ENCODE measurements around the gene METRNL.

The METRNL gene

DNA sequence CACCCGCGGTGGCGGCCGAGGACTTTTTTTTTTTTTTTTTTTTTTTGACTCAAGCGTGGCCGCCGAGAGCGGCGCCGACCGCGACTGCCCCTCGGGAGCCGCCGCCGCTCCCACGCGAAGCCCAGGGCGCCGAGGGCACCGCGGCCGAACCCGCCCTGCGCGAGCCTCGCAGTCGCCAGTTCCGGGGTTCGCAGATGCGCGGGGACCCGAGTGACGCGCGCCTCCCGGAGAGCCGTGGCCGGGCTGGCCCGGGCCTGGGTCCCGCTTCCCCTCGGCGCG is 1.1 kb downstream of the METRNL start:
- no peak for DNase-seq (ENCODE audit: low spot score)

DNA sequence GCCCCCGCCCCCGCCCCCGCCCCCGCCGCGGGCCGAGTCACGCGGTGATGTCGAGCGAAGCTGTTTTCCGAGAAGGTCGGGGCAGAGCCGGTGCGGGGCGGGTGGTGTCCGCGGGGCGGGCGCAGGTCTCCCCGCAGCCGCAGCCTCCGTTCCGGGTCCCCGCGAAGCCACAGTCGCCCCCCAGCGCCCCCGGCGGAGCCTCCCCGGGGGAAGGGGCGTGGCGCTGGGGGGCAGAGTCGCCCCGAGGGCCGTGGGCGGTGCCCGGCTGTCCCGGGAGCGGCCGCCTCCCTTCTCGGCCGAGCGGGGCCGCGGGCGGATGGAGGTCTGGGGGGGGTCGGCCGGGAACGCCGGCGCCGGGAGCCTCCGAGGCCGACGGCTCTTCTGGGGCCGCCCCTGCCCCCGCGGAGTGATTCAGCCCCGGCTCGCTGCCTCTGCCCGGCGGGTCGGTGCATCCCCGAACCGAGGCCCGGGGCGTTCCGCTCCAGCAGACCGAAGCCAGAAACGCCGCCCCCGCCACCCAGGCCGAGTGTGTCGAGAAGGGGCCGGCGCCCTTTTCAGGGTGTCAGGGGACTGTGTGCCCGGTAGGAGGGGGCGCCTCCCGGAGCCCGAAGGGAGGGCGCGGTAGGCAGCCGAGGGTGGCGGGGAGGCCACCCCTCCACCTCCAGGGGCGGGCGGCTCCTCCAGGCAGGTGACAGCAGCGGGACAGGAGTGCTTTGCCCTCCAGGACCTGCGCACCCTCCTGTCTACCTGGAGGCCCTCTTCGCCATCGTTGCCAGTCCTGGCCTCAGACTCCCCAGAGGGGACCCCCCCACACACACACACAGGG is 1.7 kb downstream of the METRNL start:
- DNase-seq (ENCODE audit: low spot score) = no peak

DNA sequence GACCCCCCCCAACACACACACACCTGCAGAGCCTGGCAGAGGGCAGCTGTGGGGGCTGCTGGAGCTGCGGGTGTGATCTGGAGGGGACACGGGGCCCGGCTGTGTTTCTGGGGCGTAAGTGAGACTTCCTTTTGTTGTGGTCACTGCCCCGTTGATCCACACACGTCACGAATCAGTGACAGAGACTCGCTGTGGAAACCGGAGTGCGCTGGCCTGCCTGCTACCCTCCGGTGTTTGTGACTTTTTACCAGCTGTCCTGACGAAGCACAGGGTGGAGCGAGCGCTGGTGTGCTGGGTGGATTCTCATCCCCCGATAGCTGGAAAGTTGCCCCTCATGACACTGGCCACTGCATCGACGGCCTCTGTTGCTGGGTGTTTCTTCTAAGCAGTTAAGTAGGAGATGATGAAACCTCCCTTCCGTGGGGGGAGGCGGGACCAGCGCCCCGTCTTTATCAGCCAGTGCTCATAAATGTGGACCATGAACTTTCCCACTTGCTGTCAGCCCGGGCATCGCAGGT is 2.3 kb downstream of the METRNL start:
- no peak for DNase-seq (ENCODE audit: low spot score)

DNA sequence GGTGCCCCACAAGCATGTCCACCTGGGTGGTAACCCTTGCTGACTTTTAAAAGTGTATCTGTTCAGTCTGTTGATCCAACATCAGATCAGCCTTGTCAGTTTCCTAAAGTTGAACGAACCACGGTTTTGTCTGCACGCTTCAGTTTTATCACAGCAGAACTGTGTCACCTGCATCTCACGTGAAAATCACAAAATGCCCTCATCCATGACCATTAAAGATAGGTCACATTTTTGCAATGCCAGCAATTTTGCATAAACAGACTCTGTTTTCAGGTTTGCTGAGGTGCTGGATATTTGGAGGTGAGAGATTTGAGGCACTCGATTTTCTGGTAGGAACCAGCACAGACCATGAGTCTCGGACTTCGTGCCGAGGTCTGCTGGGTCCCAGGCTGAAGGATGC is 3.0 kb downstream of the METRNL start:
- DNase-seq (ENCODE audit: low spot score) = no peak

DNA sequence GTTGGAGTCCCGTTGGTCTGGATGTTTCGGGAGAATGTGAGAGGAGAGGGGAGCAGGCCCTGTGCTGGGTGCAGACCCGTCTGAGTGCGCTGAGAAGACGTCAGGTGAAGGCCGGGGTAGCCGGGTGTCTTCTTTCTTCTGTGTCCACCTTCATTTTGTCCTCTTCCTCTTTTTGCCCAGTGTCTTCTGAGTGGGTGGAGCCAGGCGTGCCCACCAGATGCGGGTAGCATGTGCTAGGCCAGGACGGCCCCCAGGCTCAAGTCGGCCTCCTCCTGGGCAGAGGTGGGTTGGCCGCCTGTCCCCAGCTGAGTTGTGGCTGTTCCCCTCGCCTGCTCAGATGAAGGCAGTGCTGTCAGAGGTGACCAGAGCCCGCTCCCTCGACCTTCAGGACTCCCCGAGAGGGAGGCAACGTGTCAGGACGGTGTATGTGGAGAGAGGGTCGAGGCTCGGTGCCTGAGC is 3.5 kb downstream of the METRNL start:
- no peak for DNase-seq (ENCODE audit: low spot score)

DNA sequence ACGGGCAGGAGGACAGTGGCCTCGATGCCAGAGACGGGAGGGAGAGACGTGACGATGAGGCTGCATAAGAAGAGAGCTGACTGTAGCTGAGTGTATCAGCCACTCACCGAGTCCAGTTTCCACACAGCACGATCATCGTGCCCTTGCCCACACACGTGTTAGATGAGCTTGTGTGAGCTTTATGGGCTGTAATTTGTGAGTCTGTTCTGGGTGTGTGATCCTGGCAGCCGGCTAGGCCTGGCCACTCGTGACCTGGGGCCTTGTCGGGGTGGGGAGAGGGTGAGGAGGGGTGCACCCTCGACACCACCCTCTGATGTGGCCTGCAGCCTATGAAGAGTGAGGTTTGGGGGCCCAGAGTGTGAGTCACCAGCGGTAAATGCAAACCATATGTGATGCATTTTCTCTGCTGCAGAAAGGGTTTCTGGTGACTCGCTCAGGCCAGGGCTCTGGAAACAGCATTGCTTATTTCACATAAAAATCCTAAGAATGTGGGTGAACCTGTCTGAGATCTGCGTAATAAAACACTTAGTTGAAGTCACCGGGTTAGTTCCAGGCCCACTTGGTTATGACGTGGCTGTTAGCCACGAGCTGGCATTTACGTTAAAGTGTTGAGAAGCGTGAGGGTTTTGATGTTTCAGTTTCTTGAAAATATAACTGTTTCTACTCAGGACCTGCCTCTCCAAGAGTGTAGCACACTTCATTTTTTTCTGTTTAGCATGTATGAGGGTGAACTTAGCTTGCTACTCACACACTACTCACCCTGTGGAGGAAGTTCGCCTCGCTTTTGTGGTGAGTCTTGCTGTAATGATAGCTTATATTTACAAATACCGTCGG is 4.2 kb downstream of the METRNL start:
- no peak for DNase-seq (ENCODE audit: low spot score)

DNA sequence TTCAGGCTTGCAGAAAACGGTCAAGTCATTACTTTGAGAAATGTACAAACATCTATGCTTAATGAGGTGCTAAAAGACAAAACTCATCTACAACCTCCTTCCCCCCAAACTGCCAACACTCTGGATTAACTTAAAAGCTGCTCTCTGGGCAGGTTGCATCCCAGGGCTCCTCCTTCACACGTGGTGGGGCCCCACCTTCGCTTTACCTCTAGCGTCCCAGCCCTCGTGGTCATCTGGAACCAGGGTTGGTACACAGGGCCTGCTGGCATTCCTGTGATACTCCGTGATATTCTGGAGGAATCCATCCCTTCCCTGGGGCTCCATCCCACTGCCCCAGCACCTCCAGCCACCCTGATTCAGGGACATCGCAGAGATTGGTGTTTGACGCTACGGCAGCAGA is 4.8 kb downstream of the METRNL start:
- no peak for DNase-seq (ENCODE audit: low spot score)

DNA sequence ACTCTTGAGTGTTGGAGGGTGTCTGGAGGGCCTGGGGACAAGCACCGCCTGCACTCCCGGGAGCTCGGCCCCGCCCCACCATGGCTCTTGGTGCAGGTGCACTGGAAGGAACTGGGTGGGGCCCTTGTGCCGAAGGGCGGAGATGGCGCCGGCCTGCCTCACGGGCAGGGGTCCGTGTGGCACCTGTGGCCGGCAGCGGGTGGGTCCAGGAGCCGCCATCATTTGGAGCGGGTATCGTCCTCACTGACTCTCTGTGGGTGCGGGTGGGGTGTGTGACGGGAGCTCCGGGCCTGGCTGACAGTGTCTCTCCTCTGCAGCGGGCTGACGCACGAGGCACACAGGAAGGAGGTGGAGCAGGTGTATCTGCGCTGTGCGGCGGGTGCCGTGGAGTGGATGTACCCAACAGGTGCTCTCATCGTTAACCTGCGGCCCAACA is 5.2 kb downstream of the METRNL start:
- DNase-seq (ENCODE audit: low spot score) = no peak

DNA sequence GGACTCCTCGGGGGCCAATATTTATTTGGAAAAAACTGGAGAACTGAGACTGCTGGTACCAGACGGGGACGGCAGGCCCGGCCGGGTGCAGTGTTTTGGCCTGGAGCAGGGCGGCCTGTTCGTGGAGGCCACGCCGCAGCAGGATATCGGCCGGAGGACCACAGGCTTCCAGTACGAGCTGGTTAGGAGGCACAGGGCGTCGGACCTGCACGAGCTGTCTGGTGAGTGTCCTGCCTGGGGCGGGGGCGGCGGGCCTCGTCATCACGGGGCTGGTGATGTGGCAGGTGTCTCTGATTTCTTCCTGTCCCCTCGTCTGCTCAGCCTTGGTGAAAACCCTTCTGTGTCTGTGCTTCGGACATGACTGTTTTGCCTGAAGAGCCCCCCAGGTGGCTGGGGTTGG is 5.7 kb downstream of the METRNL start:
- DNase-seq (ENCODE audit: low spot score) = no peak

DNA sequence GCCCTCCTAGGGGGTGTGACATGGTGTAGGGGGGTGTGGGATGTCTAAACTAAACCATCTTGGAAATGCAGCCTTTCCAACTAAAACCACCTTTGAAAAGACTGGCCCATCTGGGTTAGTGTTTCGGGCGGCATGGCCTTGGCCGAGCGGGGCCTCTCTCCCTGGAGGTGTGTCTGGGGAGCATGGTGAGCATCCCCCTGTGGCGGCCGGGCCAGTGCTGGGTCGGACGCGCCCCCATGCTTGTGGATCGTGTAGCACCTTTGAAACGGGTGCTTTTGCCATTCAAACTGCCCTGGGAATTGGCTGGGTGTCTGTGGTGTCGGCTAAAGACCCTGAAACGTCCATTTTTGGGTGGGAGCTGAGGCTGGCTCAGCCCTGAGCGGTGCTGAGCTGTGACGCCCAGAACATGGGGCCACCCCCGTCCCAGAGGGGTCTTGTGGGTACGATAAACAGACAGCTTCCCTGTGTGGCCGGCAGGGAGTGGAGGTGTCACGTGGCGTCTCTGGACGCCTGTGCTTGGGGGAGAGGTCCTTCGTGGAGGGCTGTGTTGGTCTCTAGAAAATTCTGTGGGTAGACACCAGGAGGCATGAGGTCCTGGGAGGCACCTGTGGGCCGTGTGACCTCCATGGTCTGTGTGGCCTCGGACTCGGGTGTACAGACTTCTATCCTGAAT is 6.3 kb downstream of the METRNL start:
- DNase-seq (ENCODE audit: low spot score) = no peak

DNA sequence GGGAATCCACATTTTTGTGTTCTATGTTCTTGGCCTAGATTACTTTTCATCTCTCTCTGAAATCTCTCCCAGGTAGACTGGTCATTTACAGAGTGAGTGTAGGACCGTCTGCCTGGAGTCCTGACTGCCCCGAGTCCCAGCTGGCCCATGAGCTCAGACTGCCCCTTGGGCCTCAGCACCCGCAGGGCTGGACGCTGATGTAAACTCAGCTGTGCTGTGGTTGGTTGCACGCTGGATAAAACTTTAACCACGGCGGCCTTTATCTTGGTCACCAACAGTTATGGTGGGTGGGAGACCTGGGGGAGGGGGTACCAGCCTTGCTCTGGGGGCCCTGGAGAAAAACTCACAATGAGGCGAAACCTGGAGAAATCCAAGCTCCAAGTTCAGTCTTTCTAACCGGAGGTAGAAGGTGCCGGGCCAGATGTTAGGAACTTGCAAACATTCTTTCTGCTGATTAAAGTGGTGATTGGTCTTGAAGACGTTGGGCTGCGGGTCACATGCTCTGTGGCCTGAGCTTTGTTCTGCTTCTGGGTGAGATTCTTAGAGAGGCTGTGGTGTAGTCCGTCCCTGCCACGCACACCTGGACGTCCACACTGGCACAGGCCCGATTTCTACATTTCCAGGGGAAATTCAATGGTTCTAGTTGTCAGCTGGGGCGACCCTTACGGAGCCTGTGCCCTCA is 6.9 kb downstream of the METRNL start:
- no peak for DNase-seq (ENCODE audit: low spot score)

DNA sequence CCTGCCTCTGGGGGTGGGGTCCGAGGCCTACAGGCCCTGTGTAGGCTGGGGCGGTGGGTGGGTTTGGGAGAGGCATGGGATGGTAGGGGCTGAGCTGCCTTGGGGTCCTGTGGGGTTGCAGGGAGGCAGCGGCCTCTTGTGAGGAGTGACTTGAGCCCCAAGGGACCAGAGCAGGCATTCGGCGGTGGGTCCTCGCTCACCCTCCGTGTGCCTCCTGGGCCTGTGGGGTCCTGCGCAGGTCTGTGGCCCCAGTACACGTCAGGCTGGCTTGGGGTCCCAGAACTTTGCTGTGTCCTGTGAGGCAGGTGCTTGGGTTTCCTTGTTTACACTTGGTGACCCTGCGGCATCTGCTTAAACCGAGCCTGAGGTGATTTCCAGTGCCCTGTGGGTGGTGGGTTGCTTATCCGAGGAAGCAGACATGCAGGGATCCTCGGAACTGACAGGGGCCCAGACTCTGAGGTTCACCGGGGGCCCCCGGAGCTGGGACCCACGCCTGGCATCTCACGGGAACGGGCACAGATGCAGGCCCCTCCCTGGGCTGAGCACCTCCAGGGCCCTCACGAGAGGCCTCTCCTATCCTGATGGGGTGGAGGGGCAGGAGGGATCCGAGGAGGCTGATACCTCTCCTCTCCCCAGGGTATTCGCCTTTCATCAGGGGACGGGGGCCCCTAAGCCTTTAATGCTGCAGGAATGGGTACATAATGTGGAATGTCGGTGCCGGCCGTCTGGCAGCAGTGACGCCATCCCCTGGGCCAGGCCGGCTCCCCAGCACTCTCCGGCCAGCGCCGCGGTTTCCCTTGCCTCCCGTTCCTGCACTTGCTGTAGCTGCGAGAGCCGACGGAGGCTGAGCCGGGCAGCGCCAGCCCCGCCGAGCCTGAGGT is 7.7 kb downstream of the METRNL start:
- no peak for DNase-seq (ENCODE audit: low spot score)

DNA sequence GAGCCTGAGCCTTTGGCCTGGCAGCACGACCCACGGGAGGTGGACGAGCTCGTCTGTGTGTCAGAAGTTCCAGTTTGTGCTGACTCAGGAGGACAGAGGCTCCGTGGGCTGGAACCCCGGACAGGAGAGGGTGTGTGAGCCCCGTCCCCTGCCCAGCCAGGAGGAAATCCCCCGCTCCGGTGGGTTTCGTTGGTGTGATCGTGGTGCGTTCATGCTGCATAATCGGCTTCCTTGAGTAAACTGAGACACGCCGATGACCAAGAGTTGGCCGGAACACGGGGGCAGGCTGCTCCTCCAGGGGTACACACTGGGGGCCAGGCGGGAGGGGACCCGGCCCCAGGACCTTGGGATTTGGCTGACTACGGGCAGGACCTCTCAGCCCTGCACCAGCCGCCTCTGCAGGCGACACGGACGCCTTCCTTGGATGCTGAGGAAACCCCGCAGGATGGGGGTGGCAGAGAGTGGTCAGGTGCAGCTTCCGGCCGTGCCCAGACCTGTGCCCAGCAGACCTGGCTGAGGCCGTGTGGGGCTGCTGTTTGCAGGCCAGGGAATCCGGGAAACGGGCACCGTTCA is 8.5 kb downstream of the METRNL start:
- DNase-seq (ENCODE audit: low spot score) = no peak

DNA sequence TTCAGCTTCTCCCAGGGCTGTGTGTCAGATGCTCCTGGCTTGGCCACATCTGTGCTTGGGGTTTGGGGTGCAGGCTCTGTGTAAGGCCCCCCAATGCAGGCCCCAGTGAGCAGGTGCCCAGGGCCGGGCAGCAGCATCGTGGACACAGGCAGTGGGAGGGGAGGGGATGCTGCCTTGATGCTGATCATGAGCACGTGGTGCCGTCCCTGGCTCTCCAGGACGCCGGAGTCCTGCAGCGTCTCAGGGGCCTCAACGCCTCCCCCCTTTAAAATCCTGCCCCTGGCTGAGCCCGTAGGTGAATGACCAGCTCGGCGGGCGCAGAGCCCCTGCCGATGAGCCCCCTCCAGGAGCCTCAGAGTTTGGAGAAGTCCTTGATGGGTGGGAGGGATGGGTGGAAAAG is 9.0 kb downstream of the METRNL start:
- DNase-seq (ENCODE audit: low spot score) = no peak

DNA sequence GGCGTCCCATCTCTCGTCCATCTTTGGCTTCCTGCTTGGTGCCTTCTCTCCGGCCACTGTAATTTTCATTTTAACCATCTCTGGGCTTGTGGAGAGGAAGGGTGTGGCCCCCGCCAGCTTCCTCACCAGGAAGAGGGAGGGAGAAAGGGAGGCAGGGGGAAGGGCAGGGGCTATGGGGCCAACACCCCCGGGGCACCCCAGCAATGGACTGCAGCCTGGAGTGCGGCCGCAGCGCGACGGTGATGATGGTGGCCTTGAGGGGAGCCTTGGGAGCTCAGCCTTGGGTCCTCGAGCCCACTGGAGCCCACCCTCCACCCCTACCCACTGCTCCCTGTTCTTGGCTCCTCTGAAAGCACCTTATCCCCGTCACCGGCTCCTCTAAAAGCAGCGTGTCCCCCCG is 9.5 kb downstream of the METRNL start:
- no peak for DNase-seq (ENCODE audit: low spot score)

DNA sequence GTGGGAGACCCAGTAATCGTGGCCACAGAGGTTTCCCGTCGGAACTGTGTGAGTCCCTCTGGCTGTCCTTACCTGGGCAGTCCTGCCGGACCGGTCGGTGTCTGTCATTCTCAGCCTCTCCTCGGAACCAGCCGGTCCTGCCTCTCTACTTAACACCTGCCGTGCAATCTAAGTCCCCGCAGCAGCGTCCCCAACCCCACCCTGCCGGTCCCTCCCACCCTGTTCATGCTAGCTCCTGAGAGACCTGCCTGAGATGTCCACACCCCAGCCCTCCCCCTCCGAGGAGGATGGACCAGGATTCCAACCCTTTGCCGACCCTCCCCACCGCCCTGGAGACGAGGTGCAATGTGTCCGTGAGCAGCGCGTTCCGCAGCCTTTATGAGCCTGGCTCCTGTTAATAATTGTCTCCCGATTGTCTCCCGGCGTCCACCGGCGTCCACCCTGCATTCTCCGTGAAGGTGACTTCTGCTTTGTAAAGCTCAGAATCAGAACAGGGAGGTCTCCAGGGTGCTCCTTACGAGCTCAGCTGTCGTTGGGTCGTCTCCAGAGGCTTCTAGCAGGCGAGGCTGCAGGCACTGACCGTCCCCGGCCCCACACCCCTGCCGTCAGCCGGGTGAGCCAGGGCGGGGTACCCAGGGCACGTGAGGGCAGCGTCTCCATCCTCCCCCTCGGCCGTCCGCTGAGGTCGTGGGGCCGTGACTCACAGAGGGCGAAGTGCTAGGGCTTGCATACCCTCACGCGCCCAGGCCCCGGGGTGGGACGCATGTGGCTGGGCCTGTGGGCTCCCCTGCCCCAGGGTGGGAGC is 10.1 kb downstream of the METRNL start:
- DNase-seq (ENCODE audit: low spot score) = no peak

DNA sequence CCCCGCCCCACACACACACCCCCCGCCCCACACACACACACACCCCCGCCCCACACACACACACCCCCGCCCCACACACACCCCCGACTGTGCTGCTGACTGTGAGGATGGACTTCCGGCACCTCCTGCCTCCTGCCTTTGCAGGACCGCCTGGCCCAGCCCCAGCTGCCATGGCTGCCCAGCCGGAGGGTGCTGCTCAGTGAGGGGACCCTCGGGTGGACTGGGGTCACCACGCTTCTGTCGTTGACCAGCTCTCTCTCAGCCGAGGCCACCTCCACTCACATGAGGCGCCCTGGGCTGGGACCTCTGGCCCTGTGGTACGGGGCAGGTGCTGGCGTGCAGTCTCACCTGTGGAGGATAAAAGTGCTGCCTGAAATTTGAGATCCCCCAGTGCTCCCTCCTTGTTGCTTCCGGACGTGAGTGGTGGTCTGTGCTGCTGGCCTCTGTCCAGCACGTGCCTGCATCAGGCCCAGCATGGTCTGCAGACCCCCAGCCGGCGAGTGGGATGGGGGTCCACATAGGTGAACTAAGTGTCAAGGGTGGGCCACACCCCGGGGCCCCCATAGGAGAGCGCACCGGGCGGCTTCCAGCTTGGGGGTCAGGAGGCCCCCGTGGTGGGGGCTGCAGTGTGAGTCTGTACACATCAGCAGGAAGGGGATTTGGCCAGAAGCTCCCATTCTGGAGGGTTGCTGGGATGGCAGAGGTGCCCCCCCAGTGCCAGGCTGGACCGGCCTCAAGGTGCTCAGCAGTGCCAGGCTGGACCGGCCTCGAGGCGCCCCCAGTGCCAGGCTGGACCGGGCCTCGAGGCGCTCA is 11.2 kb downstream of the METRNL start:
- no peak for DNase-seq (ENCODE audit: low spot score)

DNA sequence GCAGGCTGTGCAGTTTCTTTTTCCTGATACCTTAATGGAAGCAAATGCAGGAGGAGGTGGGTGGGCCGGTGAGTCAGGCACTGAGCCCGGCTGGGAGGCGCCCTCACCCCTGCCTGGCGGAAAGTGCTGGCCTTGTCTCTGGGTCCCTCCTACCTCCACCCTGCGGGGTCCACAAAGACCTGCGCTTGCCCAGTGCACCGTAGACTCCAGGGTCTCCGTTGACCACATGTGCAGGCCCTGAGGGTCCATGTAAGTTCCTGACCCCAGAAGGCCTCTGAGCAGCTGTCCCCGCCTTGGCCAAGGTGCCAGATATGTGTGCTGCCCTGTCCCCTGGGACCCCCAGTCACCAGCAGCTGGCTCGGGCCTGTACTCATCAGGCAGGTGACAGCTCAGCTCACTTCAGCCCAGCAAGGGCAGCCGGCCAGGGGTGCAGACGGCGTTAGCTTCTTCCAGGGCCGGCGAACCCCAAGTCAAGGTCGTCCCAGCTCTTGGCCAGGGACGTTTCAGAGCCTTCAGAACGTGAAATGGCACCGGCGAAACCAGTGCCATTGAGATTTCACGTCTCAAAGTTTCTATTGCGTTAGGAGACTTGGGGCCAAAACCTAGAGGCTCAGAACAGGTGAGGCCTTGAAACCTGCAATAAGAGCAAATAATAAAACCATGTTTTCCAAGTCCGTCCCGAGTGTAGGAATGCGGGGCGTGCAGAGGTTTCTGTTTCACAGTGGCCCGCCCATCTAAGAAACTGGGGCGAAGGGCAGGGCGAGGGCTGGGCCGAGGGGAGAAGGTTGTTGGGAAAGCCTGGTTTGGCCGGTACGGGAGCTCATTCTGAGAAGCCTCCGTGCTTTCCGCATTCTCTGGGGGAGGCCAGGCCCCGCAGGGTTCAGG is 12.1 kb downstream of the METRNL start:
- no peak for DNase-seq (ENCODE audit: low spot score)

Measured in cerebellar cortex (tissue), 1 donor.